GM12878 (cell line): Measurements from ENCODE around the gene MYO1D. TPM values are rescaled to one million over a fixed set of nuclear protein-coding genes. Genes with fewer than 3 reads are reported as not detected.
A peak's percentile ranks its signal among the peaks of the same experiment; 100 is the strongest.

Experiments
- CBX3 ChIP-seq: fragments of 200-600 bp; sonication (generic); IDR thresholded peaks from 2 replicates; pipeline ENCODE4 v1.6.1; 2016; ENCODE audit warnings: low read depth, borderline replicate concordance
- CHD2 ChIP-seq: IDR thresholded peaks from 2 replicates; pipeline ENCODE4 v1.6.1; 2011; ENCODE audit warnings: low read depth, low read length, improper control_type of control experiment, borderline replicate concordance
- EZH2 ChIP-seq: IDR thresholded peaks from 2 replicates; pipeline ENCODE4 v1.6.1; 2012; ENCODE audit warnings: low read depth, mild to moderate bottlenecking, control low read depth, inconsistent platforms, low read length, borderline replicate concordance; ENCODE audit not compliant: control insufficient read depth
- GABPA ChIP-seq: IDR thresholded peaks from 2 replicates; pipeline ENCODE4 v1.6.1; 2014; ENCODE audit warnings: antibody characterized with exemption, low read depth, mild to moderate bottlenecking, inconsistent platforms
- HSF1 ChIP-seq: fragments of 150-350 bp; IDR thresholded peaks from 2 replicates; pipeline ENCODE4 v1.6.1; 2014; ENCODE audit warnings: mild to moderate bottlenecking, low read depth, low read length
- ZNF217 ChIP-seq: fragments of 450-650 bp; IDR thresholded peaks from 2 replicates; pipeline ENCODE4 v1.6.1; 2017; ENCODE audit warnings: antibody characterized with exemption, mild to moderate bottlenecking
- ZNF274 ChIP-seq: IDR thresholded peaks from one replicate; pipeline ENCODE4 v1.8.0; 2011; ENCODE audit not compliant: insufficient read length, insufficient read depth
- ZNF592 ChIP-seq: fragments of 450-650 bp; IDR thresholded peaks from 2 replicates; pipeline ENCODE4 v1.6.1; 2017; ENCODE audit warnings: mild to moderate bottlenecking, moderate library complexity
- polyA plus RNA-seq, 11 experiments: library from polyadenylated mRNA; depleted of rRNA in 4 of 11; unstranded in 6 of 11; stranded (reverse) in 5 of 11; fragments of >200 nt; fragmentation: Nextera tagmentation in 4 of 11; fragmentation: Illumina TruSeq in 1 of 11; extraction: Ambion mirVana in 4 of 11; extraction: Trizol in 1 of 11; gene quantifications; 1 replicate in 1 of 11; 2 replicates in 10 of 11; pipeline versions ENCODE4 v1.2.1 to v1.2.3, GENCODE V29; 2011 to 2016; ENCODE audit warnings: inconsistent platforms in 2 of 11, missing spikeins in 2 of 11, low read depth in 1 of 11
- total RNA-seq, 4 experiments: library from RNA; depleted of rRNA in 3 of 4; stranded (reverse); fragments of >200 nt in 3 of 4; fragmentation: Illumina TruSeq in 1 of 4; extraction: Trizol in 1 of 4; gene quantifications; 2 replicates each; pipeline versions ENCODE4 v1.2.1 to v1.2.3, GENCODE V29; 2013 to 2021
- TF ChIP-seq, protein P1 (sequence below): fragments of 450-650 bp; IDR thresholded peaks from 2 replicates; pipeline ENCODE4 v1.6.1; 2017; ENCODE audit warnings: mild to moderate bottlenecking, moderate library complexity
- TF ChIP-seq, protein P2 (sequence below): IDR thresholded peaks from 2 replicates; pipeline ENCODE4 v1.6.1; 2011; ENCODE audit warnings: mild to moderate bottlenecking, low read depth, low read length, moderate library complexity; ENCODE audit not compliant: insufficient replicate concordance

MYO1D gene
- total and polyA plus RNA-seq, 10 of the 15 experiments (the other 5 are each of a cell fraction or from before 2014, with no cell fraction given), result 1.8 to 37.7 (median 25.4) TPM

GRCh38 chr17:32558997-32559650, 317.8 kb downstream of the MYO1D start (continued):
- TF ChIP-seq ZNF592, result peak; percentile 68; the same call in 1 of the 2 replicates
- TF ChIP-seq ZNF274, result no peak
- TF ChIP-seq CBX3, result no peak
- 0 out of 2 replicates have a peak, but pooled peaks have one; percentile 32 for TF ChIP-seq GABPA
- no peak for TF ChIP-seq ZNF217
- no peak; the same call in 1 of the 2 replicates for TF ChIP-seq CHD2
- TF ChIP-seq EZH2, result no peak
- TF ChIP-seq, protein P1, sequence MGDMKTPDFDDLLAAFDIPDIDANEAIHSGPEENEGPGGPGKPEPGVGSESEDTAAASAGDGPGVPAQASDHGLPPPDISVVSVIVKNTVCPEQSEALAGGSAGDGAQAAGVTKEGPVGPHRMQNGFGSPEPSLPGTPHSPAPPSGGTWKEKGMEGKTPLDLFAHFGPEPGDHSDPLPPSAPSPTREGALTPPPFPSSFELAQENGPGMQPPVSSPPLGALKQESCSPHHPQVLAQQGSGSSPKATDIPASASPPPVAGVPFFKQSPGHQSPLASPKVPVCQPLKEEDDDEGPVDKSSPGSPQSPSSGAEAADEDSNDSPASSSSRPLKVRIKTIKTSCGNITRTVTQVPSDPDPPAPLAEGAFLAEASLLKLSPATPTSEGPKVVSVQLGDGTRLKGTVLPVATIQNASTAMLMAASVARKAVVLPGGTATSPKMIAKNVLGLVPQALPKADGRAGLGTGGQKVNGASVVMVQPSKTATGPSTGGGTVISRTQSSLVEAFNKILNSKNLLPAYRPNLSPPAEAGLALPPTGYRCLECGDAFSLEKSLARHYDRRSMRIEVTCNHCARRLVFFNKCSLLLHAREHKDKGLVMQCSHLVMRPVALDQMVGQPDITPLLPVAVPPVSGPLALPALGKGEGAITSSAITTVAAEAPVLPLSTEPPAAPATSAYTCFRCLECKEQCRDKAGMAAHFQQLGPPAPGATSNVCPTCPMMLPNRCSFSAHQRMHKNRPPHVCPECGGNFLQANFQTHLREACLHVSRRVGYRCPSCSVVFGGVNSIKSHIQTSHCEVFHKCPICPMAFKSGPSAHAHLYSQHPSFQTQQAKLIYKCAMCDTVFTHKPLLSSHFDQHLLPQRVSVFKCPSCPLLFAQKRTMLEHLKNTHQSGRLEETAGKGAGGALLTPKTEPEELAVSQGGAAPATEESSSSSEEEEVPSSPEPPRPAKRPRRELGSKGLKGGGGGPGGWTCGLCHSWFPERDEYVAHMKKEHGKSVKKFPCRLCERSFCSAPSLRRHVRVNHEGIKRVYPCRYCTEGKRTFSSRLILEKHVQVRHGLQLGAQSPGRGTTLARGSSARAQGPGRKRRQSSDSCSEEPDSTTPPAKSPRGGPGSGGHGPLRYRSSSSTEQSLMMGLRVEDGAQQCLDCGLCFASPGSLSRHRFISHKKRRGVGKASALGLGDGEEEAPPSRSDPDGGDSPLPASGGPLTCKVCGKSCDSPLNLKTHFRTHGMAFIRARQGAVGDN, result peak; percentile 91
- TF ChIP-seq HSF1, result no peak
- TF ChIP-seq, protein P2, sequence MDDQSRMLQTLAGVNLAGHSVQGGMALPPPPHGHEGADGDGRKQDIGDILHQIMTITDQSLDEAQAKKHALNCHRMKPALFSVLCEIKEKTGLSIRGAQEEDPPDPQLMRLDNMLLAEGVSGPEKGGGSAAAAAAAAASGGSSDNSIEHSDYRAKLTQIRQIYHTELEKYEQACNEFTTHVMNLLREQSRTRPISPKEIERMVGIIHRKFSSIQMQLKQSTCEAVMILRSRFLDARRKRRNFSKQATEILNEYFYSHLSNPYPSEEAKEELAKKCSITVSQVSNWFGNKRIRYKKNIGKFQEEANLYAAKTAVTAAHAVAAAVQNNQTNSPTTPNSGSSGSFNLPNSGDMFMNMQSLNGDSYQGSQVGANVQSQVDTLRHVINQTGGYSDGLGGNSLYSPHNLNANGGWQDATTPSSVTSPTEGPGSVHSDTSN, result peak; percentile 53
